Measurements from ENCODE around the gene DGKZ. TPM values are rescaled to one million over a fixed set of nuclear protein-coding genes. Genes with fewer than 3 reads are reported as not detected.

The DGKZ gene
- total RNA-seq, 4 donors from 2014 or later, result 104 to 270 (median 200) TPM

GRCh38 chr11:46345131-46345597 lies 2.1 kb upstream of the DGKZ start:
- Histone ChIP-seq H3K36me3 (no peaks in the 10 kb centered on the region), H3K27me3 (no peaks in the 10 kb centered on the region), H3K9me3 (no peaks in the 10 kb centered on the region), H3K4me1 (peaks cover 0 to 36% (median 18%) of the 10 kb centered on the region in 4 donors), H3K4me3 (peak overlapping the region; percentile 20 to 87 (median 60)), H3K27ac (peak overlapping the region; percentile 9 to 67 (median 57))
- TF ChIP-seq CTCF (IDR thresholded peaks at IDR 0.05) (no peak), POLR2A (IDR thresholded peaks at IDR 0.05) (no peak)
- peak in 2 of 3 donors; percentile 69 to 74 for DNase-seq

- Histone ChIP-seq H3K4me3 (peak overlapping the region; percentile 20 to 87 (median 60)), H3K9me3 (no peaks in the 10 kb centered on the region), H3K27me3 (no peaks in the 10 kb centered on the region), H3K4me1 (peaks cover 0 to 42% (median 18%) of the 10 kb centered on the region in 4 donors), H3K27ac (peak overlapping the region in 3 of 4 donors; percentile 55 to 67 (median 59)), H3K36me3 (no peaks in the 10 kb centered on the region)
- no peak for TF ChIP-seq POLR2A (IDR thresholded peaks at IDR 0.05)
- no peak for TF ChIP-seq CTCF (IDR thresholded peaks at IDR 0.05)
- DNase-seq, result peak in 1 of 3 donors; percentile 43
Observed at GRCh38 chr11:46345881-46346484, 1.3 kb upstream of the DGKZ start.

GRCh38 chr11:46347637-46348311 lies 511 bp downstream of the DGKZ start:
- H3K27me3 ChIP-seq, result no peaks in the 10 kb centered on the region
- H3K27ac ChIP-seq, result peak overlapping the region; percentile 79 to 85 (median 82)
- no peaks in the 10 kb centered on the region for H3K9me3 ChIP-seq
- H3K36me3 ChIP-seq, result no peaks in the 10 kb centered on the region
- DNase-seq, result peak in 1 of 3 donors; percentile 66
- TF ChIP-seq POLR2A (IDR thresholded peaks at IDR 0.05) (no peak), CTCF (IDR thresholded peaks at IDR 0.05) (no peak)
- peak overlapping the region; percentile 74 to 95 (median 84) for H3K4me3 ChIP-seq
- H3K4me1 ChIP-seq, result peaks cover 3 to 60% (median 23%) of the 10 kb centered on the region in 4 donors

- Histone ChIP-seq H3K4me1 (peaks cover 3 to 60% (median 26%) of the 10 kb centered on the region in 4 donors), H3K27me3 (no peaks in the 10 kb centered on the region), H3K4me3 (peak overlapping the region; percentile 74 to 95 (median 84)), H3K9me3 (no peaks in the 10 kb centered on the region), H3K27ac (peak overlapping the region; percentile 79 to 85 (median 82)), H3K36me3 (no peaks in the 10 kb centered on the region)
- peak; percentile 85 to 90 for TF ChIP-seq POLR2A (IDR thresholded peaks at IDR 0.05)
- peak in 1 of 6 experiments; percentile 10 for TF ChIP-seq CTCF (IDR thresholded peaks at IDR 0.05)
- DNase-seq, result peak; percentile 65 to 86 (median 85)
Observed at GRCh38 chr11:46348566-46349401, 1.5 kb downstream of the DGKZ start.

GRCh38 chr11:46350695-46351094 lies 3.4 kb downstream of the DGKZ start:
- TF ChIP-seq CTCF (IDR thresholded peaks at IDR 0.05) (no peak), POLR2A (IDR thresholded peaks at IDR 0.05) (no peak)
- no peaks in the 10 kb centered on the region for H3K27me3 ChIP-seq
- H3K27ac ChIP-seq, result no peak overlapping the region
- DNase-seq, result no peak
- H3K4me1 ChIP-seq, result peaks cover 3 to 60% (median 24%) of the 10 kb centered on the region in 4 donors
- no peak overlapping the region for H3K4me3 ChIP-seq
- no peaks in the 10 kb centered on the region for H3K9me3 ChIP-seq
- H3K36me3 ChIP-seq, result no peaks in the 10 kb centered on the region

Data from Peyer's patch (tissue), 4 donors.